GM12874 (cell line): ENCODE data around the gene TAGLN2.

Source experiments
- TF ChIP-seq, protein P1 (sequence below): IDR thresholded peaks from 2 replicates; pipeline ENCODE4 v1.5.1; 2011; ENCODE audit warnings: low read depth, mild to moderate bottlenecking, control low read depth, low read length, moderate library complexity; ENCODE audit not compliant: insufficient read depth

The TAGLN2 gene

DNA sequence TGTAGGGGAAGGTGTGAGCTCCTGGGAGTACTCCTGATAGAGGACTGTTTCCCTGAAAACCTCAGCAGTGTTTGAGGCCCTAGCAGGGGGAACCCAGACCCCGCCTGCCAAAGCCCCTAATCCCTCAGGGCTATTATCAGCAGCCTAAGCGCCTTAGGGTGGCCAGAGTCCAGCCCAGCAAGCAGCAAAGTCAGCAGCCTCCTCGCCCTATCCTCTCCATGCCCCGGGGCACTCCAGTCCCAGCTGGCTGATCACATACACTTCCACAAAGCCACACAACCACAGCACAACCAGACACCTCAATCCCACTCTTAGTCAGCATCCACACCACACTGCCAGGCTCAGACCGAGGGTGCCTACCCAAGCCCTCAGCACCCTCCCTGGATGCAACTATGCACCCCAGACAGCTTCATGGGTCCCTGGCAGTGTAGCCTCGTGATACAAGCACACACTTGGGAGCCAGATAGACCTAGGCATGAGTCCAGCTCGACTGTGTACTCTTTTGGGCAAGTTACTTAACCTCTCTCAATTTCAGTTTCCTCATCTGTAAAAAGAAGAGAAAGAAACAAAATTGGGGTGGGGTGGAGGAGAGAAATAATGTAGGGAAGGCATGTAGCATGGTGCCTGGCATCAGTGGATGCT lies 13.0 kb upstream of the TAGLN2 start:
- TF ChIP-seq, protein P1, sequence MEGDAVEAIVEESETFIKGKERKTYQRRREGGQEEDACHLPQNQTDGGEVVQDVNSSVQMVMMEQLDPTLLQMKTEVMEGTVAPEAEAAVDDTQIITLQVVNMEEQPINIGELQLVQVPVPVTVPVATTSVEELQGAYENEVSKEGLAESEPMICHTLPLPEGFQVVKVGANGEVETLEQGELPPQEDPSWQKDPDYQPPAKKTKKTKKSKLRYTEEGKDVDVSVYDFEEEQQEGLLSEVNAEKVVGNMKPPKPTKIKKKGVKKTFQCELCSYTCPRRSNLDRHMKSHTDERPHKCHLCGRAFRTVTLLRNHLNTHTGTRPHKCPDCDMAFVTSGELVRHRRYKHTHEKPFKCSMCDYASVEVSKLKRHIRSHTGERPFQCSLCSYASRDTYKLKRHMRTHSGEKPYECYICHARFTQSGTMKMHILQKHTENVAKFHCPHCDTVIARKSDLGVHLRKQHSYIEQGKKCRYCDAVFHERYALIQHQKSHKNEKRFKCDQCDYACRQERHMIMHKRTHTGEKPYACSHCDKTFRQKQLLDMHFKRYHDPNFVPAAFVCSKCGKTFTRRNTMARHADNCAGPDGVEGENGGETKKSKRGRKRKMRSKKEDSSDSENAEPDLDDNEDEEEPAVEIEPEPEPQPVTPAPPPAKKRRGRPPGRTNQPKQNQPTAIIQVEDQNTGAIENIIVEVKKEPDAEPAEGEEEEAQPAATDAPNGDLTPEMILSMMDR: no peak

DNA sequence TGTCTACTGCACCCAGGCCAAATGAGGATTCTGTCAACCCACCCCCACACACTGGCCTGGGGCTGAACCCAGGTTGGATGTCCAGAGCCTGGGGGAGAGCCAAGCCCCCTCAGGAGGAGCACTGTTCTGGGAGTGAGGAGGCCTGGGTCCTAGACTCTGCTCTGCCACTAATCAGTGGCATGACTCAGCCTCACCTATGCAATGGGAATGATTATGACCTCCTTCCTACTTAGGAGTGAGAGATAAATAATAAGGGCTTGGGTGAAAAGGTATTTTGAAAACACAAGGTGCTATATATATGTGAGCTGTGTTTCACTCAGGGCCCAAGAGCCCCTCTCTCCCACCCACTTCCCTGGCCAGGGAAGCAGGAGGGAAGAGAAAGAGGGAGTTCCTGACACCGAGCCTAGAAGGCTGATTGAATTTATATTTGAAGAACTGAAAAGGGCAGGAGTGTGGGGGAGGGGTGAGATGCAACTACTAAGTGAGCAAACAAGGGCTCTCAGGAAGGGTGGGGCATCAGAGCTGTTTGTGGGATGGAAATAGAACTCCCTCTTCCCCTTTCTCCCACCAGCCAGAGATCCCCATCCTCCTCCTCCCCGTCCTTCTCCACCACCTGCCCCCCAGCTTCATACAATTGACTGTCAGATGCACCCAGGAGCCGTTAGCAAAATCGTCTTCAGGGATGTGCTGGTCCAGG lies 11.9 kb upstream of the TAGLN2 start:
- TF ChIP-seq, protein P1: no peak

DNA sequence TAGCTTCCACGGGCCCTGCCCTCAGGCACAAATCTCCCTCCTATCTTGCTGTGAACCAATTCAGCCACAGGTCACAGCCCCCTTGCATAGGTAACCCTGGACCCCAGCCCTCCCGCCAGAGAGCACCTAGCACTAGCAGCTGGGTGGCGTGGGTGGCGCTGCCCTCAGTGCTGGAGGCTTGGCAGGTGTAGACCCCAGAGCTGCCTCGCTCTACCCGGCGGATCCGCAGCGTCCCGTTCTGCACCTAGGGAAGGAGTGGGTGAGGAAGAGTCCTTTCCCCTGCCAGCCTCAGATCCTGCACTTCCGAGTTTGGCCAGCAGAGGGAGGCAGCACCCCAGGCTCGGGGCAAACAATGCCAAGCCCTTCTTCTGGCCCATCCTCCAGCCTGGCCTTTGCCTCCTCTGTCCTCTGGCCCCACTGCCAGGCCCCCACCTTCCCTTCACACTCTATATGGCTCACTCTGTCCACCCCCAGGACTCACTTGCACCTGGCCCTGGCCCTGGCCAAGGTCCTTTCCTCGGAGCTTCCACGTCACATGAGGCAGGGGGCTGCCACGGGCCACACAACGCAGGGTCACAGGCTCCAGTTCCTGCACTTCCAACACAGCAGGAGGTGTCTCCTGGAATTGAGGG lies 11.1 kb upstream of the TAGLN2 start:
- TF ChIP-seq, protein P1: peak; percentile 99

DNA sequence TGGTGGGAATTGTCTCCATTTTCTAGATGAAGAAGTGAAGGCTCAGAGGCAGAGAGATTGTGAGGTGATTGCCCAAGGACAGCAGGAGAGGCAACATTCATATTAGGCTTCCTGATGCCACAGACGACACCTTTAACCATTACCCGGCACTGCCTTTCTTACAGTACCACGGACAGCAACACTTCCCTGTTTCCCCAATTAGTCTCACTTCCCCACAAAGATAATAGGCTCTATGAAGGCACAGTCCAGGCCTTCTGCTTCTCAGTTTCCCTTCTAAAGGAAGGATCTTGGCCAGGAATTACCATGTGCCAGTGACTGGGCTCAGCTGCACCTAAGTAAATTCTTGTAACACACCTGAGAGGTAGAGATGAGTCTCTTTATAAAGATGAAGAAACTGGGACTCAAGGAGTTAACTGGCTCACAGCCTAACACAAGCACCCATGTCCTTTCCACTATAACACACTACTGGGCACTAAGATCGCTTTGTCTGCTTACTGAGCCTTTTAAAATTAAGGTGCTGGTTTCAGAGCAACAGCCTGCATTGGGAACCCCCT lies 10.5 kb upstream of the TAGLN2 start:
- TF ChIP-seq, protein P1: no peak

DNA sequence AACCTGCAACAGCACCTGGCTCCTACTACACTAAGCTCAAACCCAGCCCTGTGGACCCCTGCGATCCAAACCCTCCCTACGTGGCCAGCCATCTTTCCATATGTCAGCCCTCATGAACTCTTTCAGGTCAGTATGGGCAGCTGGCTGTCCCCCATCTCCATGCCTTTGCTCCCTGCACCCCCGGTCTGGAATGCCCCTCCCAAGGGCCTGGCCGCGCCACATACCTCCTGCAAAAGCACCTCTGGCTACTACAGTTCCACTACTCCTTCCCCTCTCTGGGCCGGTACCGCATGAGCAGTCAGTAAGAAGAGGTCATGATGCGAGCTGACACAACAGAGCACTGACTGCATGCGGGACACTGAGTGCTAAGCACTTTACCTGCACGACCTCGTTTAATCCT lies 10.0 kb upstream of the TAGLN2 start:
- TF ChIP-seq, protein P1: no peak

DNA sequence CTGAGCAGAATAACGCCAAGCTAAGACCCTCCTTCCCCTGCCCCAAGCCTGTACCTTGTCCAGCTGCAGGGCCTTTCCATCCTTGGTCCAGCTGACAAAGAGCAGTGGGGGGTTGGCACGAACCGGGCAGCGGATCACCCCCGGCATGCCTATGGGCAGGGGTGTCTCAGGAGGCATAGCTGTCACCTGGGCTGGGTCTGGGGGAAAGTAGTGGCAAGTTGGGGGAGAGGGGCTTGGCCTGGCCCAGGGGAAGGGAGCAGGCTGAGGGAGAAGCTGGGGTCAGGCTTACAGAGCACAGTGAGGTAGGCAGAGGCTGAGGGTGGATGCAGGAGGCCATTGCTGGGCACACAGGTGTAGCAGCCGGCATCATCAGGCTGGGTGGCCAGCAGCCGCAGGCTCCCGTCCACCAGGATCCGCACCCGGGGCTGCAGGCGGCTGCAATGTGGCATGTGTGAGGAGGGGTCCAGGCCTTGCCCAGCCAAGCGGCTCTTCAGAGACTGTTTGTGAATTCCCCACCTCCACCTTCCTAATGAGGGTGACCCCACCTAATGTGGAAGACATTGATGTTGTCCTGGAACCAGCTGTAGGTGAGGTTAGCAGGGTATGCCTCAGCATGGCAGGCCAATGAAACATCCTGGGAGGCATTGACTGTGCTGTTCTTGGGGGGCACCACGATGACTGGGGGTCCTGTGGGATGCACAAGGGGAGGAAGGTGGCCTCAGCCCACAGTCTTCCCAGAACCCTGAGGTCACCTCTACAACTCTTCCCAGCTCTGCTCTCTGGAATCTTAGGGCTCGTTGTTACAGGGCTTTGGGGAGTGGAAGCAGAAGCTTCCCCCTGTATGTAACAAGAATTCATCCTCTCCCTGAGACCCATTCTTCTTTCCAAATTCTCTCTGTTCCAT lies 9.1 kb upstream of the TAGLN2 start:
- TF ChIP-seq, protein P1: no peak
